COLO668 (cell line): ENCODE measurements around the gene NPTXR.

Source experiments
- DNase-seq: peaks from one replicate; lab custom pipeline; 2025; ENCODE audit not compliant: unreplicated experiment; lab: John Stamatoyannopoulos, UW

Gene NPTXR

GRCh38 chr22:38843657-38844314, at the start of gene NPTXR:
Gene NPTXR, minus strand, starts transcription at chr22:38844028.
- DNase-seq, result peak; percentile 88

DNA sequence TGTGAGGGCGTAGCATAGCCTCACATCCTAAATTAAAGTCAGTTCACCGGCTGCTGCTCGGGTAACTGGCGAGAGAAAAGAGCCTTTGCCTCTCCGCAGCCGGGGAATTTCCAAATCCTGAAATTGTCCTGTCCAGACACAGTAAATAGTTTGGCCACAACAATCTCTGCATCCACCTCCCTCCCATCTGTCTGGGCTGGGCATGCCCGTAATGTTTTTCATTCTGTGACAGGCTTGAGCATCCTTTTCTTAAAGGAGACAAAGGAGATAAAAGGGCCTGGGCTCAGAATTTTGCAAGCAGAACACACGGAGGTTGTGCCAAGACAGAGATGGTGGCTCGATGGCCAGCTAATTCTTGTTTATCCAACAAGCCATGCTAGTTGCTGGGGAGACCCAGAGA, 47.4 kb upstream of the NPTXR start:
- no peak for DNase-seq

DNA sequence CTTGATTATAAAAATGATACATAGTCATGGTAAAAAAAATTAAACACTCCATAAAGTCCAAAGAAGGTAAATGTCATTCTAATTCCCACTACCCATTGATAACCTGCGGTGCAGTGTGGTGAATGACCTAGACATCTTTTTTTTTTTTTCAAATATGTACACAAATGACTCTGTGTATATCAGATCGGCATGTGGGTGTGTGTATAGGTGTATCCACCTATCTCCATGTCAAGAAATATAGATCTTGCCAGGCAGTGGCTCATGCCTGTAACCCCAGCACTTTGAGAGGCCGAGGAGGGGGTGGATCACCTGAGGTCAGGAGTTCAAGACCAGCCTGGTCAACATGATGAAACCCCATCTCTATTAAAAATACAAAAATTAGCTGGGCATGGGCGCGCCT, 46.5 kb upstream of the NPTXR start:
- no peak for DNase-seq

DNA sequence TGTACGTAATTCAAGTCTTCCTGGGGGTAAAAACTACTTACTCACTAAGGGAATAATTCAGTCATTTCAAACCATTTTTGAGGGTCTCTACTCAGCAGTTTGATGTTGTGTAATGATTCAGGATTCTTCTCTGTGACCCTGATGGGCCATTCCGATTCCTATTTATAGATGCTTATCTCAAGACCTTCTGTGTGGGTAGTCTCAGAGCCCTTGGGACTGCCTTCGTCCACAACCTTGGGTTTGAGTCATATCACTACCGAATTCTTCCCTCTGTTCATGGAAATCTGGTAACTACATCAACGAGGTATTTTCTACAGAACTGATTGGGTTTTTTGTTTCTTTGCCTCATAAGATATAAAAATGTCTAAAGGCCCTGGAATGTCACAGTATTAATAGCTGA, 42.5 kb upstream of the NPTXR start:
- DNase-seq, result no peak

DNA sequence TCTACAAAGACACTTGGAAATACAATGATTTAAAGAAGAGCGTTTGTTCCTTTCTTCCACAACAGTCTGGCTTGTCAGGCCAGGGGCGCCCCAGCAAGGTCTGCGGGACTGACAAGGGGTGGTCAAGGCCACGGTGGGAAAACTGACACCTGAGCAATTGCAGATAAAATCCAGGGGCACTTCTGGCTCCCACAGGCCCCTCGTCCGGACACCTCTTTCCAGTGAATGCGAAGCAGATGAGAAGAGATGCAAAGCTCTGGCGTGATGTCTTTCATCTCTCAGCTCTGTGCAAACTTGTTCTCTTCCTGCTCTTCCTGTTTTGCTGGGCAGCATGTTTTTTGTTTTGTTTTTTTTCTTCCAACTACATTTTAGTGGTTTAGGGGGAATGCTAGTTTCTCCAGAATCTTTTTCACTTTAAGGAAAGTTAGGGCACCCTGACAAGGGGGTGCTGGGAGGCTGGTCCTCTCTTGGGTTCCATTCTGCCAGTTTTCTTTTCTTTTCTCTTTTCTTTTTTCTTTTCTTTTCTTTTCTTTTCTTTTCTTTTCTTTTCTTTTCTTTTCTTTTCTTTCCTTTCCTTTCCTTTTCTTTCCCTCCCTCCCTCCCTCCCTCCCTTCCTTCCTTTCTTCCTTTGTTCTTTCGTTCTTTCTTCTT, 39.3 kb upstream of the NPTXR start:
- no peak for DNase-seq

GRCh38 chr22:38881997-38882879, 38.4 kb upstream of the NPTXR start:
- no peak for DNase-seq

GRCh38 chr22:38881464-38881871, 37.6 kb upstream of the NPTXR start:
- DNase-seq, result no peak

- no peak for DNase-seq
Observed at GRCh38 chr22:38879961-38880360, 36.1 kb upstream of the NPTXR start.

- no peak for DNase-seq
Observed at GRCh38 chr22:38879108-38879729, 35.4 kb upstream of the NPTXR start.

- DNase-seq, result no peak
Observed at GRCh38 chr22:38878001-38878400, 34.2 kb upstream of the NPTXR start.

DNA sequence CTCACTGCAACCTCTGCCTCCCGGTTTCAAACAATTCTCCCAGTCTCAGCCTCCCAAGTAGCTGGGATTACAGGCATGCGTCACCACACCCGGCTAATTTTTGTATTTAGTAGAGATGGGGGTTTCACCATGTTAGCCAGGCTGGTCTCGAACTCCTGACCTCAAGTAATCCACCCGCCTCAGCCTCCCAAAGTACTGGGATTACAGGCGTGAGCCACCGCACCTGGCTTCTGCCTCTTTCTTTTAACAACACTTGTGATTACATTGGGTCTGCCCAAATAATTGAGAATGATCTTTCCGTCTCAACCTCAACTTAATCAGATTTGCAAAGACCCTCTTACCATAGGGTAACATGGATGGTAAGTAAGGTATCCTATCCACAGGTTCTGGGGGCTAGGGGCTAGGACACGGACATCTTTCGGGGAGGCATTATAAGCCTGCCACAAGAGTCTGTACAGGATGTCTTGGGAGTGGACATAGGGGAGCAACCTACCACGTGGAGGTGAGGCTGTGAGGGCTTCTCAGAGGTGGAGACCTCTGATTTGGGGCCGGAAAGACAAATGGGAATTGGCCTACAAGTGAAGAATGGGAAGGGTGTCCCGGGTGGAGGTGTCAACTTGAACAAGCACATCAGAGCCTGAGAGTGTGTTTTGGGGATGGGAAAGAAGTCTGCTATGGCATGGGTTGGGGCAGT, 30.8 kb upstream of the NPTXR start:
- no peak for DNase-seq

DNA sequence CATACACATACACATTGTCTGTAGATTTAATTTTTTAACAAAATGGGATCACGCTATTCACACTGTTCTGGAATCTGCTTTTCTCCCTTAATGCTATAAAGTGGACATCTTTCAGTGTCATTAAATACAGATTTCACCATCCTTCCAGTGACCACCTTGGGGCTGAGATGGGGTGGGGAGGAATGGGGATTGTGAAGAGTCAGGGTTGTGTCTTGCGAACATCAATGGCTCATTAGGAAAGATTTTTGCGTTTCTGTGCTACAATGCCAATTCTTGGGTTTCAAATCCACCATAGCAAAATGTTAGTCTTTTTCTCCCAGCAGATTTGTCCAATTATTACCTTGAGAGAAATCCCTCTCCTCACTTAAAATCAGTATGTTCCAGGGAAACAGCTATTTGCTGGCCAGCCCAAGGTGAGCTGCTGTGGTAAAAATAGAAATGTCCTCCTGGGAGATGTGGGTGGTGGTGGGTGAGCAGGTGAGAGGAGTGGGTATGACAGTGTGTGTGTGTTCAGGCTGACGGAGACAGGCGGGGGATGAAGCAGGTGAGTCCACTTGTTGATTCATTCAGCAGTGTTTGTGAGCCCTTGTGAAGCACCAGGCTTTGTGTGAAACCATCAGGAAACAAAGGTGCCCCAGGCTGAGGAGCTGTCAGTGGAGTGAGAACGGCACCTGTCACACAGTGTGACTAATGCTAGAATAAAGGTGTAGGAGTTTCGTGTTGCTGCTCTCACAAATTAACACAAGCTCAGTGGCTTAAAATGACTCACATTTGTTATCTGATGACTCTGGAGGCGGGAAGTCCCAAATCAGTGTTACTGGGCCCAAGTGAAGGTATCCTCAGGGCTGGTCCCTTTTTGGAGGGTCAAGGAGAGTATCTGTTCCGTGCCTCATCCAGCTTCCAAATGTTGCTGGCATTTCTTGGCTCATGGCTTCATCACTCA, 29.9 kb upstream of the NPTXR start:
- DNase-seq, result peak; percentile 92

GRCh38 chr22:38872831-38873248, 29.0 kb upstream of the NPTXR start:
- DNase-seq, result peak; percentile 77

- DNase-seq, result peak; percentile 99
Observed at GRCh38 chr22:38872172-38872830, 28.5 kb upstream of the NPTXR start, which contains the start of gene CBX6. Gene CBX6, minus strand, starts transcription at chr22:38872216. Its CDS starts 26 bp downstream, at chr22:38872190.

- peak; percentile 55 for DNase-seq
Observed at GRCh38 chr22:38871360-38872171, 27.7 kb upstream of the NPTXR start.

- no peak for DNase-seq
Observed at GRCh38 chr22:38870791-38871359, 27.0 kb upstream of the NPTXR start.

DNA sequence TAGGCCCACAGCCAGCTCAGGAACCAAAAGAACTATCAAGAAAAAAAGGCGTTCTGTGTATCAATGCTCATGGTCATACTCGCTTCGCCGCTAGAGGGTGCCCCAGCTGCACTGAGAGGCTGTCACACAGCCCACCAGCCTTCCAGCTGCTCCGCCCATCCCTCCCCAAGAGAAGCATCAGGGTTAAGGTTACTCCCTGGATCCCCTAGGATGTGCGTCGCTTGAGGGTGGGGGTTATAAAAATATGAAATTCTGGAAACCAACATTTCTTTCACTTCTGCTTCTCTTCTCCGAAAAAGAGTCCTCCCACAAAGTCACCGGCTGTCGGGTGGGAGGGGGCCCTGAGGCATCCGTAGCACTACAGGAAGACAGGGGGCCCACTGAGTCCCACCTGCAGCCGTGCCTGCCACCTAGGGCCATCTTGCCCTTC, 26.5 kb upstream of the NPTXR start:
- peak; percentile 90 for DNase-seq

DNA sequence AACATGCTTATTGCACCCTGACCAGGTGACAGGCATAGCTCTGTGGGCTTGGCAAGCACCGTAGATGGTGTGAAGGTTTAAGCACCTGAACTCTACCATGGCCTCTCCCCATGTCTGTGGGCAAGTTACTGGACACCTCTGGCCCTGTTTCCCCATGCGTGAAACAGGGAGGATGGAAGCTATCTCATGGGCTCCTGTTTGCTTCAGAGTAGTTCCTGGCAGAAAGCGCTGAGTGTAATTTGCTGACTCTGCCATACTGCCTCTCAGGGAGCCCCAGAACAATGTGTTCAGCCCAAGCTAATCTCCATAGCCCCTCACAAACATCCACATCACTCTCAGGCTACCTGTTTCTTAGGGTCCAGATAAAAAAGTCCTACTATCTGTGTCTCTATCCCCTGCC, 25.8 kb upstream of the NPTXR start:
- no peak for DNase-seq
